Measurements from ENCODE around the gene C17orf78.

Gene C17orf78

GRCh38 chr17:37422971-37423625 is 47.3 kb downstream of the C17orf78 start:
- H3K4me3 ChIP-seq (ENCODE audit: low read depth, low read length), result no peak overlapping the region
- DNase-seq (ENCODE audit: low read depth), result no peak
- TF ChIP-seq, protein P1, sequence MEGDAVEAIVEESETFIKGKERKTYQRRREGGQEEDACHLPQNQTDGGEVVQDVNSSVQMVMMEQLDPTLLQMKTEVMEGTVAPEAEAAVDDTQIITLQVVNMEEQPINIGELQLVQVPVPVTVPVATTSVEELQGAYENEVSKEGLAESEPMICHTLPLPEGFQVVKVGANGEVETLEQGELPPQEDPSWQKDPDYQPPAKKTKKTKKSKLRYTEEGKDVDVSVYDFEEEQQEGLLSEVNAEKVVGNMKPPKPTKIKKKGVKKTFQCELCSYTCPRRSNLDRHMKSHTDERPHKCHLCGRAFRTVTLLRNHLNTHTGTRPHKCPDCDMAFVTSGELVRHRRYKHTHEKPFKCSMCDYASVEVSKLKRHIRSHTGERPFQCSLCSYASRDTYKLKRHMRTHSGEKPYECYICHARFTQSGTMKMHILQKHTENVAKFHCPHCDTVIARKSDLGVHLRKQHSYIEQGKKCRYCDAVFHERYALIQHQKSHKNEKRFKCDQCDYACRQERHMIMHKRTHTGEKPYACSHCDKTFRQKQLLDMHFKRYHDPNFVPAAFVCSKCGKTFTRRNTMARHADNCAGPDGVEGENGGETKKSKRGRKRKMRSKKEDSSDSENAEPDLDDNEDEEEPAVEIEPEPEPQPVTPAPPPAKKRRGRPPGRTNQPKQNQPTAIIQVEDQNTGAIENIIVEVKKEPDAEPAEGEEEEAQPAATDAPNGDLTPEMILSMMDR (IDR thresholded peaks at IDR 0.05; ENCODE audit: insufficient read depth, low read depth, low read length, missing control alignments), result no peak

DNA sequence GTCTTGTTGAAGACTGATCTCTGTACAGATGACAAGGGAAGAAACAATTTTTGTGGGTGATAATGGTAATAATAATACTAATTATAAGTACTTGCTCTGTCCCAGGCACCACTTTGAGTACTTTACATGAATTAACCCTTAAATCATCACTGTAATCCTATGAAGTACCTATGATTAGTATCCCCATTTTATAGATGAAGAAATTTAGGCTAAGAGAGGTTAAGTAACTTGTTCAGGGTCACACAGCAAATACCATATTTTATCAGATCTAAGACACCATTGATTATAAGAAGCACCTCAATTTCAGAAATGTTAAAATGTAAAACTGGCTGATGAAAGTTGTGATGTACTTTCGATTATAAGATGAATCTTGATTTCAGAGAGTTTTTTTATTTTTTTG is 49.5 kb downstream of the C17orf78 start:
- no peak for DNase-seq (ENCODE audit: low read depth)
- H3K4me3 ChIP-seq (ENCODE audit: low read depth, low read length), result no peak overlapping the region
- TF ChIP-seq, protein P1 (IDR thresholded peaks at IDR 0.05; ENCODE audit: insufficient read depth, low read depth, low read length, missing control alignments), result no peak

DNA sequence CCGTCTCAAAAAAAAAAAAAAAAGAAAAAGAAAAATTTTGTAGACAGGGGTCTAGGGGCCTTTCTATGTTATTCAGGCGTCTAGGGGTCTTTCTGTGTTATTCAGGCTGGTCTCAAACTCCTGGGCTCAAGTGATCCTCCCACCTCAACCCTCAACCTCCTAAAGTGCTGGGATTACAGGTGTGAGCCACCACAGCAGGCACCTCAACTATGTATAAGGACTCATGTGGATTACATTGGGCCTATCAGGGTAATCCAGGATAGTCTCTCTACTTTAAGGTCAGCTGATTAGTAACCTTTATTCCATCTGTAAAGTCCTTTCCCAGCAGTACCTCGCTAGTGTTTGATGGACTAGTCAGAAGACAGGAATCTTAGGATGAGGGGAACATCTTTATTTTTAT is 53.3 kb downstream of the C17orf78 start:
- no peak overlapping the region for H3K4me3 ChIP-seq (ENCODE audit: low read depth, low read length)
- DNase-seq (ENCODE audit: low read depth), result no peak
- TF ChIP-seq, protein P1 (IDR thresholded peaks at IDR 0.05; ENCODE audit: insufficient read depth, low read depth, low read length, missing control alignments), result no peak

GRCh38 chr17:37429453-37429852 is 53.7 kb downstream of the C17orf78 start:
- TF ChIP-seq, protein P1 (IDR thresholded peaks at IDR 0.05; ENCODE audit: insufficient read depth, low read depth, low read length, missing control alignments), result no peak
- no peak overlapping the region for H3K4me3 ChIP-seq (ENCODE audit: low read depth, low read length)
- DNase-seq (ENCODE audit: low read depth), result no peak

DNA sequence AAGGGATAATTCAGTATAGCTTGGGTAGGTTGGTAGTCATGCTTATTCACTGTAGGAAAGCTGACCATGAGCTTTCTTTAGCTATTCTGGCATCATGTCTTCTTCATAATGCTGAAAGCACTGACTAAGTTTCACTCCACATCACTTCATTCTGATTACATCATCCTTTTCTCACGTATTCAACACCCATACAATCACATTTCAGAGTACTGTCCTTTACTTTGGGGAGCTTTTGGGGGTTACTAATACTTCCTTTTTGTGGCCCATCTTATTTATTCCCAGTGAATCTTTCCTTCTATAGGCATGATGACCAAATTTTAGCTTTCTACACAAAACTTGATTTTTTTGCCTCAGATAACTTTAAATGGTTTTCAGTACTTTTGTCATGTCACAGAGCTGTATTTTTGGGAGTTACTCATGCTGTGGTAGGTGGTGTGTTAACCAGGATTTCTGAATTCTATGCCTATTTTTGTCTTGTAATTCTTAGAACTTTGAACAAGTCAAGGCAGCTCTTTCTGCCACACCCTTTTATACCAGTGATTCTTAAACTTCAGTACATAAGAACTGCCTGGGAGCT is 54.4 kb downstream of the C17orf78 start:
- H3K4me3 ChIP-seq (ENCODE audit: low read depth, low read length), result no peak overlapping the region
- TF ChIP-seq, protein P1 (IDR thresholded peaks at IDR 0.05; ENCODE audit: insufficient read depth, low read depth, low read length, missing control alignments), result no peak
- no peak for DNase-seq (ENCODE audit: low read depth)

GRCh38 chr17:37432671-37433070 is 56.9 kb downstream of the C17orf78 start:
- DNase-seq (ENCODE audit: low read depth), result no peak
- H3K4me3 ChIP-seq (ENCODE audit: low read depth, low read length), result no peak overlapping the region
- TF ChIP-seq, protein P1 (IDR thresholded peaks at IDR 0.05; ENCODE audit: insufficient read depth, low read depth, low read length, missing control alignments), result no peak

GRCh38 chr17:37438141-37438540 is 62.4 kb downstream of the C17orf78 start:
- no peak overlapping the region for H3K4me3 ChIP-seq (ENCODE audit: low read depth, low read length)
- TF ChIP-seq, protein P1 (IDR thresholded peaks at IDR 0.05; ENCODE audit: insufficient read depth, low read depth, low read length, missing control alignments), result no peak
- no peak for DNase-seq (ENCODE audit: low read depth)
